ENCODE measurements around the gene ZDBF2. TPM values are rescaled to one million over a fixed set of nuclear protein-coding genes. Genes with fewer than 3 reads are reported as not detected.
A peak's percentile ranks its signal among the peaks of the same experiment; 100 is the strongest.

The ZDBF2 gene
- total and polyA plus RNA-seq, 2 of the 8 experiments (the other 6 are each of a cell fraction or from before 2014, with no cell fraction given): 1.5 to 17.2 TPM

- Histone ChIP-seq H3K27ac (ENCODE audit: low read depth, low read length) (no peak overlapping the region), H2AK5ac (ENCODE audit: low read depth, low read length) (no peak overlapping the region), H3K36me3 (ENCODE audit: control insufficient read depth in 2 of 4, insufficient read depth in 4 of 4, low read length in 3 of 4) (peaks cover 0 to 3% (median under 1%) of the 10 kb centered on the region in 4 experiments; a peak in 4 of 8 replicates), H3K4me1 (replicated peaks in 1 of 4; ENCODE audit: control insufficient read depth in 3 of 4, insufficient read depth in 4 of 4, low read length in 3 of 4) (no peaks in the 10 kb centered on the region), H3K4ac (replicated peaks; ENCODE audit: insufficient read length, low read depth, low read length) (no peak overlapping the region), H3K18ac (ENCODE audit: extremely low read depth, low read length) (no peak overlapping the region), H3K27me3 (replicated peaks in 1 of 4; ENCODE audit: control insufficient read depth in 3 of 4, extremely low read depth in 1 of 4, insufficient read depth in 3 of 4, low read length in 3 of 4) (no peaks in the 10 kb centered on the region), H2BK15ac (ENCODE audit: low read length) (no peak overlapping the region), H3K14ac (ENCODE audit: insufficient read length) (no peak overlapping the region), H3K9ac (replicated peaks in 1 of 4; ENCODE audit: extremely low read depth in 1 of 4, low read depth in 3 of 4, low read length in 3 of 4) (no peak overlapping the region), H4K5ac (ENCODE audit: insufficient read length, low read depth, low read length) (no peak overlapping the region), H3K79me2 (ENCODE audit: control insufficient read depth in 1 of 2, insufficient read depth in 2 of 2, low read length in 2 of 2) (no peaks in the 10 kb centered on the region), H3K79me1 (ENCODE audit: low read depth, low read length) (no peaks in the 10 kb centered on the region), H2AFZ (ENCODE audit: low read length) (no peak overlapping the region), H2BK120ac (replicated peaks; ENCODE audit: low read depth, low read length) (no peak overlapping the region), H4K20me1 (replicated peaks in 1 of 2; ENCODE audit: control insufficient read depth in 1 of 2, insufficient read depth in 2 of 2, low read length in 2 of 2) (no peaks in the 10 kb centered on the region), H3K4me3 (ENCODE audit: extremely low read depth in 1 of 4, insufficient read depth in 2 of 4, low read depth in 3 of 4, low read length in 4 of 4) (no peak overlapping the region), H4K8ac (ENCODE audit: extremely low read depth, insufficient read depth, low read length) (no peak overlapping the region), H3K23me2 (ENCODE audit: low read depth, low read length) (no peaks in the 10 kb centered on the region), H3K9me3 (ENCODE audit: insufficient read depth in 2 of 2, low read depth in 1 of 2, low read length in 1 of 2) (no peaks in the 10 kb centered on the region), H2BK20ac (ENCODE audit: low read length) (no peak overlapping the region), H2BK12ac (ENCODE audit: low read depth, low read length) (no peak overlapping the region), H2BK5ac (ENCODE audit: low read depth, low read length) (no peak overlapping the region), H4K91ac (replicated peaks; ENCODE audit: insufficient read length, low read length) (no peak overlapping the region), H3K56ac (replicated peaks; ENCODE audit: insufficient read length, low read depth, low read length) (no peak overlapping the region), H3K23ac (ENCODE audit: insufficient read length) (no peak overlapping the region), H3K4me2 (ENCODE audit: insufficient read depth in 1 of 2, low read depth in 2 of 2, low read length in 2 of 2) (no peak overlapping the region)
- TF ChIP-seq, protein P1, sequence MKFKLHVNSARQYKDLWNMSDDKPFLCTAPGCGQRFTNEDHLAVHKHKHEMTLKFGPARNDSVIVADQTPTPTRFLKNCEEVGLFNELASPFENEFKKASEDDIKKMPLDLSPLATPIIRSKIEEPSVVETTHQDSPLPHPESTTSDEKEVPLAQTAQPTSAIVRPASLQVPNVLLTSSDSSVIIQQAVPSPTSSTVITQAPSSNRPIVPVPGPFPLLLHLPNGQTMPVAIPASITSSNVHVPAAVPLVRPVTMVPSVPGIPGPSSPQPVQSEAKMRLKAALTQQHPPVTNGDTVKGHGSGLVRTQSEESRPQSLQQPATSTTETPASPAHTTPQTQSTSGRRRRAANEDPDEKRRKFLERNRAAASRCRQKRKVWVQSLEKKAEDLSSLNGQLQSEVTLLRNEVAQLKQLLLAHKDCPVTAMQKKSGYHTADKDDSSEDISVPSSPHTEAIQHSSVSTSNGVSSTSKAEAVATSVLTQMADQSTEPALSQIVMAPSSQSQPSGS (IDR thresholded peaks at IDR 0.05; ENCODE audit: low read length): no peak
- TF ChIP-seq RAD21 (IDR thresholded peaks at IDR 0.05 in 1 of 2, conservative IDR thresholded peaks at IDR 0.05 in 1 of 2; ENCODE audit: low read depth in 2 of 2, low read length in 2 of 2) (peak in 1 of 2 experiments; percentile 14; a peak in 1 of 4 replicates), RXRA (IDR thresholded peaks at IDR 0.05; ENCODE audit: insufficient read depth, low read depth, low read length) (no peak), EP300 (IDR thresholded peaks at IDR 0.05; ENCODE audit: borderline replicate concordance in 1 of 2, low read depth in 2 of 2, low read length in 2 of 2) (no peak), CTCF (IDR thresholded peaks at IDR 0.05; ENCODE audit: control extremely low read depth in 1 of 3, insufficient read depth in 1 of 3, low read depth in 1 of 3, low read length in 3 of 3) (no peak), KDM1A (IDR thresholded peaks at IDR 0.05; ENCODE audit: borderline replicate concordance, low read length) (no peak)
- DNase-seq (ENCODE audit: low read depth in 1 of 2, low spot score in 2 of 2) (no peak), FAIRE-seq (no peak)
- POLR2A ChIA-PET (ENCODE audit: partially characterized antibody): interaction anchor here (1.1 kb wide), 2 partner anchors 18 to 151 kb away, joined by 3 to 5 read pairs; partner anchors contain the start of genes EEF1B2 and NDUFS1
- CTCF ChIA-PET (ENCODE audit: partially characterized antibody): interaction anchor here (1.1 to 1.4 kb wide), 2 partner anchors 9 to 12 kb away, joined by 3 to 5 read pairs; no protein-coding TSS in a partner anchor
- 90% methylated on average over 9 of the region's 9 CpGs; no CpG with 5 or more reads in 1 of the 2 experiments for WGBS, 2 experiments (ENCODE audit: extremely low coverage in 1 of 2, insufficient coverage in 1 of 2, insufficient read length in 1 of 2, insufficient replicate concordance in 2 of 2, low coverage in 1 of 2, low lambda C conversion rate in 2 of 2, missing lambda C conversion rate in 1 of 2)
These were observed 36.6 kb downstream of the ZDBF2 start for GRCh38 chr2:206311026-206311425.

Data from H1 (cell line).